Astrocyte of the cerebellum (primary cell): ENCODE results near the gene YKT6.
A peak's percentile ranks its signal among the peaks of the same experiment; 100 is the strongest.

Experiments
- DNase-seq: peaks from one replicate; pipeline ENCODE4 v3.0.0-alpha.2; 2011; ENCODE audit warnings: low read depth
- H3K4me3 ChIP-seq: 2 replicates; pipeline ENCODE4 v1.5.1; 2011; ENCODE audit warnings: mild to moderate bottlenecking, low read depth, low read length, moderate library complexity
- in situ Hi-C: cut with HindIII; loops from 2 replicates; pipeline ENCODE4 v1.10.0; 2017; ENCODE audit warnings: low sequenced_read_pairs
- TF ChIP-seq, protein P1 (sequence below): IDR thresholded peaks from 2 replicates; pipeline ENCODE4 v1.5.1; 2012; ENCODE audit warnings: low read length, low read depth, moderate library complexity, mild to moderate bottlenecking; ENCODE audit errors: missing control alignments

Gene YKT6

DNA sequence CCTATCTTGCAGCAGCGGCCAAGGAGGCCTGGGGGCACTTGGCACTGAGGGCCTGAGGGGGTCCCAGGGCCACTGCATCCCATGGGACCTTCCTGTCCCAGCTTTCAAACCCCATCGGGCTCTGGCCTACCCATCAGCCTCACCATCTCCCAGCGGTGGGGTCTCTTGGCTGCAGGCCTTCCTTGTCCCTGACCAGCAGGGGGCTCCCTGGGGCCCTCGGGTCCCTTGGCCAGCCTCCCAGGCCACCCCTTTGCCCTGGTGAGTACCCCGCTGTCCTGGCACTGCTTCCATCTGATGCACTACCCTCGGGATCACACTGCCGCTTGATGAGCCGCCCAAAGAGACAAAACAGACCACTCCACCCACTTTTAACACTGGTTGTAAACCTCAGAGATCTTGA lies 43.5 kb downstream of the YKT6 start:
- TF ChIP-seq, protein P1, sequence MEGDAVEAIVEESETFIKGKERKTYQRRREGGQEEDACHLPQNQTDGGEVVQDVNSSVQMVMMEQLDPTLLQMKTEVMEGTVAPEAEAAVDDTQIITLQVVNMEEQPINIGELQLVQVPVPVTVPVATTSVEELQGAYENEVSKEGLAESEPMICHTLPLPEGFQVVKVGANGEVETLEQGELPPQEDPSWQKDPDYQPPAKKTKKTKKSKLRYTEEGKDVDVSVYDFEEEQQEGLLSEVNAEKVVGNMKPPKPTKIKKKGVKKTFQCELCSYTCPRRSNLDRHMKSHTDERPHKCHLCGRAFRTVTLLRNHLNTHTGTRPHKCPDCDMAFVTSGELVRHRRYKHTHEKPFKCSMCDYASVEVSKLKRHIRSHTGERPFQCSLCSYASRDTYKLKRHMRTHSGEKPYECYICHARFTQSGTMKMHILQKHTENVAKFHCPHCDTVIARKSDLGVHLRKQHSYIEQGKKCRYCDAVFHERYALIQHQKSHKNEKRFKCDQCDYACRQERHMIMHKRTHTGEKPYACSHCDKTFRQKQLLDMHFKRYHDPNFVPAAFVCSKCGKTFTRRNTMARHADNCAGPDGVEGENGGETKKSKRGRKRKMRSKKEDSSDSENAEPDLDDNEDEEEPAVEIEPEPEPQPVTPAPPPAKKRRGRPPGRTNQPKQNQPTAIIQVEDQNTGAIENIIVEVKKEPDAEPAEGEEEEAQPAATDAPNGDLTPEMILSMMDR = peak; percentile 53
- no peak overlapping the region for H3K4me3 ChIP-seq
- DNase-seq = no peak
- in situ Hi-C loops = loop anchor here (10.0 to 25.0 kb wide), 2 partner anchors 241 to 318 kb away; partner anchors contain the start of gene DDX56

DNA sequence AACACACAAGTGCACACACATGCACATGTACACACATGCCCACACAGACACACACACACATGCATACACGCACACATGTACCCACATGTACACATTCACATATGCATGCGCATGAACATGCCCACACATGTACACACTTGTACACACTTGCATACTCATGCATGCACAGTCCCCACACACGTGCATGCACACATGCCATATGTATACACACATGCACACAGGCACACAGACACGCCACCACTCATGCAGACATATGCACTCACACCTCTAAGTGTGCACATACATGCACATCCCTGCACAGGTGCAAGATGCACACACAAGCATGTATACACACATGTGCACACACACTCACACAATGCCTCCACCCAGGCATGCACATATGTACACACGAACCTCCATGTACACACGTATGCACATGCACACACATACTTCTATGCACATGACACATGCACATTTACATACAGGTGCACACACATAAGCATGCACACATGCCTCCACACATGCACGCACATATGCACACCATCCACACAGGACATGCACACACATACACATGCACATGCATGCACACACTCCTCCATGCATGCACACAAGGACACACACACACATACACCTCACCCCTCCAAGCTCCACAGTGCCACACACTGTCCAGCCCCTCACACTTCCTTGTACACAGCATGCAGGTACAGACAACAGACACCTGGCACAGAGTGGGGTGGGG lies 45.8 kb downstream of the YKT6 start:
- TF ChIP-seq, protein P1 = no peak

DNA sequence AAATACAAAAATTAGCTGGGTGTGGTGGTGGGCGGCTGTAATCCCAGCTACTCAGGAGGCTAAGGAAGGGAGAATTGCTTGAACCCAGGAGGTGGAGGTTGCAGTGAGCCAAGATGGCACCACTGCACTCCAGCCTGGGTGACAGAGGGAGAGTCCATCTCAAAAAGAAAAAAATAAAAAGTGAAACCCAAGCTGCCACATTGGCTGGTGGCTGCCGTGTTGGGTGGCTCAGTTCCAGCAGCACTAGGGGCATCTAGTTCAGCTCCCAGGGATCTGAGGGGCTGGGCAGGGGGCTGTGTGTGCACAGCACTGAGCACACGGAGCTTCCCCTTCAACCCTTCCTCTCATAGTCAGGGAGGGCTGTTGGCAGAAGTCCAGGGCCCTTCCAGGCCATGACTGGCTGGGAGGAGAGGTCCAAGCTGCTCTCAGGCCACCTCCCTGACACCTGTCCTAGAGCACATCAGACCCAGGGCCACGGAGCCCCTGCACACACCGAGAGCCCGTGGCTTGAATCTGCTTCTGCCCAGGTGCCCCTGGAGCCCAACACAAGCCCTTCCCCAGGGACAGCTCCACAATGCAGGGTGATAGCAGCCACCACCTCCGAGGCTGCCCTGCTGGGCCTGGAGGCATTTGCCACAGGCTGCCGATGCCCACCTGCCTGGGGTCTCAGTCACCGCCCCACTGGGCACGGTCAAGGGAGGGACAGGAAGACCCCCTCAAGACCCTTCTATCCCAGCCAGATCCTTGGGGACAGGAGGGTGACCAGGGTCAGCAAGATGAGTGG lies 47.3 kb downstream of the YKT6 start:
- DNase-seq = no peak
- in situ Hi-C loops = loop anchor here (10.0 to 25.0 kb wide), 2 partner anchors 237 to 314 kb away; partner anchors contain the start of gene DDX56
- H3K4me3 ChIP-seq = no peak overlapping the region
- TF ChIP-seq, protein P1 = no peak

More for the DNA sequence above, 45.8 kb downstream of the YKT6 start:
- in situ Hi-C loops = loop anchor here (10.0 to 25.0 kb wide), 2 partner anchors 238 to 316 kb away; partner anchors contain the start of gene DDX56
- DNase-seq = no peak
- H3K4me3 ChIP-seq = no peak overlapping the region

DNA sequence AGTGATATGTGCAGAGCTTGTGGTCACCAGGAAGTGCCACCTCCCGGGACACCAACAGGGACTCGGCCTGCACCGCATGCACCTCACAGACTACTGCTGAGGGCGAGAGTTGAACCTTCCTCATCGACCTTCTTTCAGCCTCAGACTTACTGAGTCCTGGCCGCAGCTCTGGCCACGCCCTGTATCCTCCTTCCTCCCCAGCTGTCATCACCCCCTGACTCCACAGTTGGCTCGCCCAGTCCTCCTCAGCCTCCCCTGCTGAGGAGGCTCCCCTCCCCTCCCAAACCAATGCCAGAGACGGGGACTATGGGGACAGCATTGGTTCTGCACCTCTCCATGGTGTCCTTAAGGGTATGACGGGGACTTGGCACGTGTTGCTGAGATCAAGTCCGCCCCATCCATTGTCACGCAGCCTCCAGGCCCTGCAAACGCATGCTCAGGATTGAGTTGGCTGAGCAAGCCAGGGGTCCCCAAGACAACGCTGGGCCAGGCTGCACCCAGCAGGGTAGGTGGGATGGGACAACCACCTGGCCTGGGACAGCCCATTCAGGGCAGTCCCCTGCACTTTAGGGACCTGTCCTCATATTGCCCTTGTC lies 49.0 kb downstream of the YKT6 start:
- in situ Hi-C loops = loop anchor here (10.0 to 25.0 kb wide), 2 partner anchors 235 to 313 kb away; partner anchors contain the start of gene DDX56
- no peak for DNase-seq
- no peak overlapping the region for H3K4me3 ChIP-seq
- TF ChIP-seq, protein P1 = no peak

DNA sequence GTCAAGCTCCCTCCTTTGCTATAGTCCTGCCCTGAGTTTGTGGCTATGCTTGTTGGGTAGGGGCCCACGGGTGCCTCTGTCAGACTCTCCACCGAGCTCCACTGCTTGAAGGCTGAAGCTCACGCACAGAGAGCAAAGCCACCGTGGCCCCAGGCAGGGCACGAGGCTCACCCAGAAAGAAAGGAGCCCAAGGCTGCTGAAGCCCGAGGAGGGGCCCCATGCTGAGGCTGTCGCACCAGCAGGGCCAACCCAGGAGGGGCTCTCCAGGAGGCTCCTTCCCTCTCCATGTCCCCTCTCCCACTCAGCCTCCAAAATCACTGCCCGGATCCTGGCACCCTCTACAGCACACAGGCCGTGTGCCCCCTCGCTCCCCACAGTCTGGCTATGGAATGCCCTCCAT lies 50.5 kb downstream of the YKT6 start:
- in situ Hi-C loops = no loop called here
- DNase-seq = no peak
- TF ChIP-seq, protein P1 = no peak
- no peak overlapping the region for H3K4me3 ChIP-seq

DNA sequence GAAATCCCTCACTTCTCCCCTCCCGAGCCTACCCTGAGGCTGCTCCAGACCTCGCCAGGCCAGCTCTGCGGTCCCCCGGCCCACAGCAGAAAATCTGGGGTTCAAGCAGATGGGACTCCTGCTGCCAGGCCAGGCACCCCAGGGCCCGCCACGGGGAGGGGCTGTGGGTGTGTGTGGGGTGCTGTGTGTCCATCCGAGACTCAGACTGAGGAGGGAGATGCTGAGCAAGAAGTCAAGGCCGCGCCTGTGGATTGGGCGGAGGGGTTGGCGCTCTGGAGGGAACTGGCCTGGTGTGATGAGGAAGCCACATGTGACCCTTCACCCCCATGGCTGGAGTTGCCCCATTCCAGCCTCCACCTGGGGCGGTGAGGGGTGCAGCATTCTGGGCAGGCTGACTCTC lies 51.1 kb downstream of the YKT6 start:
- H3K4me3 ChIP-seq = no peak overlapping the region
- in situ Hi-C loops = no loop called here
- TF ChIP-seq, protein P1 = no peak
- DNase-seq = no peak
